Mammary epithelial cell (primary cell): ENCODE results near the gene SLC35E1.

Experiments used
- CTCF ChIP-seq, 2 donors: IDR thresholded peaks in 1 of 2; conservative IDR thresholded peaks in 1 of 2; 2 replicates each; pipeline ENCODE4 v1.5.1; 2011 to 2012; ENCODE audit warnings: inconsistent platforms in 2 of 2, low read length in 2 of 2, mild to moderate bottlenecking in 2 of 2, control low read depth in 1 of 2, low read depth in 1 of 2; ENCODE audit not compliant: insufficient read depth in 1 of 2; ENCODE audit errors: extremely low read depth in 1 of 2
- EZH2 ChIP-seq: IDR thresholded peaks from 2 replicates; pipeline ENCODE4 v1.6.1; 2012; ENCODE audit warnings: low read length, inconsistent platforms, borderline replicate concordance

- no peak for TF ChIP-seq CTCF (conservative IDR thresholded peaks at IDR 0.05 in 1 of 2, IDR thresholded peaks at IDR 0.05 in 1 of 2; ENCODE audit: extremely low read depth in 1 of 2, insufficient read depth in 1 of 2, low read depth in 1 of 2, low read length in 2 of 2)
- TF ChIP-seq EZH2, result no peak
Measured at GRCh38 chr19:16613841-16614240, 41.6 kb upstream of the SLC35E1 start.
